D721Med (cell line): ENCODE data around the gene SUV39H2.

Experiments
- DNase-seq: peaks from one replicate; pipeline ENCODE4 v3.0.0; 2011; ENCODE audit warnings: low spot score; ENCODE audit not compliant: insufficient read length
- FAIRE-seq: peaks from 2 replicates; lab custom pipeline; 2011; peaks lifted over from hg19 to GRCh38; lab: Jason Lieb, UNC
- CTCF ChIP-seq: IDR thresholded peaks from 2 replicates; pipeline ENCODE4 v1.5.1; 2012; ENCODE audit warnings: mild to moderate bottlenecking, control low read depth; ENCODE audit not compliant: insufficient read depth; ENCODE audit errors: missing control alignments

SUV39H2 gene

GRCh38 chr10:14953424-14954000 lies 74.8 kb downstream of the SUV39H2 start:
- TF ChIP-seq CTCF = no peak
- DNase-seq (no peak), FAIRE-seq (no peak)
